Body of pancreas (tissue), 4 donors: Measurements from ENCODE around the gene ANKS1A.
"Not testable (repeated sequence)": the region's sequence is repeated elsewhere in the genome, so short reads cannot be mapped to it uniquely, and the experiment has no call there.

Experiments used
- POLR2A ChIP-seq, 3 donors: fragments of 450-650 bp; IDR thresholded peaks; one replicate each; pipeline ENCODE4 v1.6.1; 2016; ENCODE audit warnings: antibody characterized with exemption in 3 of 3, mild to moderate bottlenecking in 2 of 3
- TF ChIP-seq, protein P1 (sequence below), 7 experiments: fragments of 450-650 bp in 4 of 7; fragments of 200-600 bp in 3 of 7; sonication (generic) in 3 of 7; IDR thresholded peaks; one replicate each; pipeline ENCODE4 v1.5.1; 2016 to 2019; ENCODE audit warnings: antibody characterized with exemption in 7 of 7

DNA sequence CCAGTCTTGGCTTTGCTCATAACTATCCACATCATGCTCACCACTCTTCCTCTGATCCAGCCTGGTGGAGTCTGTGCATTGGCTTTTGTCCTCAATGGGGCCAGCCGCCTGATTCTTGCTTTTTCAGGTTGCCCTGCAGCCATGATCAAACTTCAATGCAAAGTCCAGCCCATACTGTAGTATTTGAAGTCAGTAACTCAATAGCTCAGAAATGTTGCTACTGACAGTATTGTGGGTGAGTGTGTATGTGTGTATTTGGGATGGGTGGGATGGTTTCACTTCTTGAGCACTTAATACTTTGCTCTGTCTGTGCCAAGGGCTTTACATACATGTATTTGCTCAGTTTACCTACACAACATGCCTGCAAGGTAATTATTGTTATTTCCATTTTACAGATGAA is 10.7 kb downstream of the ANKS1A start:
- TF ChIP-seq POLR2A (IDR thresholded peaks at IDR 0.05) = not testable (repeated sequence)
- TF ChIP-seq, protein P1, sequence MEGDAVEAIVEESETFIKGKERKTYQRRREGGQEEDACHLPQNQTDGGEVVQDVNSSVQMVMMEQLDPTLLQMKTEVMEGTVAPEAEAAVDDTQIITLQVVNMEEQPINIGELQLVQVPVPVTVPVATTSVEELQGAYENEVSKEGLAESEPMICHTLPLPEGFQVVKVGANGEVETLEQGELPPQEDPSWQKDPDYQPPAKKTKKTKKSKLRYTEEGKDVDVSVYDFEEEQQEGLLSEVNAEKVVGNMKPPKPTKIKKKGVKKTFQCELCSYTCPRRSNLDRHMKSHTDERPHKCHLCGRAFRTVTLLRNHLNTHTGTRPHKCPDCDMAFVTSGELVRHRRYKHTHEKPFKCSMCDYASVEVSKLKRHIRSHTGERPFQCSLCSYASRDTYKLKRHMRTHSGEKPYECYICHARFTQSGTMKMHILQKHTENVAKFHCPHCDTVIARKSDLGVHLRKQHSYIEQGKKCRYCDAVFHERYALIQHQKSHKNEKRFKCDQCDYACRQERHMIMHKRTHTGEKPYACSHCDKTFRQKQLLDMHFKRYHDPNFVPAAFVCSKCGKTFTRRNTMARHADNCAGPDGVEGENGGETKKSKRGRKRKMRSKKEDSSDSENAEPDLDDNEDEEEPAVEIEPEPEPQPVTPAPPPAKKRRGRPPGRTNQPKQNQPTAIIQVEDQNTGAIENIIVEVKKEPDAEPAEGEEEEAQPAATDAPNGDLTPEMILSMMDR (IDR thresholded peaks at IDR 0.05) = not testable (repeated sequence)
